ENCODE results near the gene ALDH1A3.

The ALDH1A3 gene

GRCh38 chr15:100925480-100925879 is 45.8 kb downstream of the ALDH1A3 start:
- DNase-seq (ENCODE audit: low spot score), result no peak

GRCh38 chr15:100926258-100926657 is 46.6 kb downstream of the ALDH1A3 start:
- DNase-seq (ENCODE audit: low spot score), result no peak

GRCh38 chr15:100926971-100927756 is 47.5 kb downstream of the ALDH1A3 start:
- no peak for DNase-seq (ENCODE audit: low spot score)

- DNase-seq (ENCODE audit: low spot score), result no peak
These were observed 49.1 kb downstream of the ALDH1A3 start for GRCh38 chr15:100928632-100929280.

- DNase-seq (ENCODE audit: low spot score), result no peak
These were observed 50.0 kb downstream of the ALDH1A3 start for GRCh38 chr15:100929641-100930042.

GRCh38 chr15:100930306-100930848 is 50.7 kb downstream of the ALDH1A3 start:
- DNase-seq (ENCODE audit: low spot score), result no peak

- DNase-seq (ENCODE audit: low spot score), result no peak
These were observed 51.7 kb downstream of the ALDH1A3 start for GRCh38 chr15:100931143-100931890.

- DNase-seq (ENCODE audit: low spot score), result no peak
These were observed 53.2 kb downstream of the ALDH1A3 start for GRCh38 chr15:100932676-100933348.

GRCh38 chr15:100934166-100934565 is 54.5 kb downstream of the ALDH1A3 start:
- DNase-seq (ENCODE audit: low spot score), result no peak

- no peak for DNase-seq (ENCODE audit: low spot score)
These were observed 55.1 kb downstream of the ALDH1A3 start for GRCh38 chr15:100934726-100935125.

- DNase-seq (ENCODE audit: low spot score), result no peak
These were observed 57.5 kb downstream of the ALDH1A3 start for GRCh38 chr15:100937171-100937570.

GRCh38 chr15:100939791-100940190 is 60.2 kb downstream of the ALDH1A3 start:
- no peak for DNase-seq (ENCODE audit: low spot score)

GRCh38 chr15:100940767-100941379 is 61.2 kb downstream of the ALDH1A3 start:
- DNase-seq (ENCODE audit: low spot score), result no peak

- DNase-seq (ENCODE audit: low spot score), result no peak
These were observed 61.9 kb downstream of the ALDH1A3 start for GRCh38 chr15:100941536-100941935.

- DNase-seq (ENCODE audit: low spot score), result no peak
These were observed 63.2 kb downstream of the ALDH1A3 start for GRCh38 chr15:100942656-100943425.

- no peak for DNase-seq (ENCODE audit: low spot score)
These were observed 64.7 kb downstream of the ALDH1A3 start for GRCh38 chr15:100944244-100944895.

- no peak for DNase-seq (ENCODE audit: low spot score)
These were observed 65.4 kb downstream of the ALDH1A3 start for GRCh38 chr15:100944986-100945385.

GRCh38 chr15:100947760-100948429 is 68.3 kb downstream of the ALDH1A3 start:
- DNase-seq (ENCODE audit: low spot score), result no peak

GRCh38 chr15:100948430-100948762 is 68.8 kb downstream of the ALDH1A3 start:
- no peak for DNase-seq (ENCODE audit: low spot score)

GRCh38 chr15:100949691-100950090 is 70.1 kb downstream of the ALDH1A3 start:
- no peak for DNase-seq (ENCODE audit: low spot score)
